HG03571 (cell line): ENCODE data around the gene CHPF.

Experiments used
- ATAC-seq: cut with Tn5 transposase; IDR thresholded peaks from one replicate; pipeline ENCODE4 v1.9.1; 2021; ENCODE audit not compliant: unreplicated experiment

Gene CHPF

GRCh38 chr2:219514836-219515235, 28.8 kb downstream of the CHPF start:
- ATAC-seq: no peak

- ATAC-seq: no peak
These were observed 29.3 kb downstream of the CHPF start, which contains the start of gene ASIC4 for GRCh38 chr2:219514196-219514761. TSS of gene ASIC4 (plus strand) at chr2:219514482. CDS start at chr2:219514725, 243 bp downstream.

DNA sequence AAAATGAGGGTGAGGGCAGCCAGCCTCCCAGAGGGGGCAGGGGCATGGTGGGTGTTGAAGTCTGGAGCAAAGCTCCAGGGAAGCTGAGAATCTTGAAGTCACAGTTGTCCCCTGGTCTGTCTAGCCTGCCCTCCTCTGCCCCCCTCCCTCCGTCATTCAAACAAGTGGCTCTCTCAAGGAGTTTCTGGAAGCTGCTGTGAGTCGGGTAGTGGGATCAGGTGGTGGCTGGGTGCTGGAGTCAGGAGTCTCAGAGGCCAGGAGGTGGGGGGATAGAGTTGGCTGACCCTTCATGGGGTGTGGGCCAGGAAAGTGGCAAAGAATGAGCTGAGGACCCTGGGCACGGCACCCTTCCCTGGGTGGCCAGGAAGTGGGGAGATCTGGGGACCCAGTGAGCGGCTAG, 29.8 kb downstream of the CHPF start:
- no peak for ATAC-seq

- no peak for ATAC-seq
These were observed 30.9 kb downstream of the CHPF start for GRCh38 chr2:219512524-219513216.

DNA sequence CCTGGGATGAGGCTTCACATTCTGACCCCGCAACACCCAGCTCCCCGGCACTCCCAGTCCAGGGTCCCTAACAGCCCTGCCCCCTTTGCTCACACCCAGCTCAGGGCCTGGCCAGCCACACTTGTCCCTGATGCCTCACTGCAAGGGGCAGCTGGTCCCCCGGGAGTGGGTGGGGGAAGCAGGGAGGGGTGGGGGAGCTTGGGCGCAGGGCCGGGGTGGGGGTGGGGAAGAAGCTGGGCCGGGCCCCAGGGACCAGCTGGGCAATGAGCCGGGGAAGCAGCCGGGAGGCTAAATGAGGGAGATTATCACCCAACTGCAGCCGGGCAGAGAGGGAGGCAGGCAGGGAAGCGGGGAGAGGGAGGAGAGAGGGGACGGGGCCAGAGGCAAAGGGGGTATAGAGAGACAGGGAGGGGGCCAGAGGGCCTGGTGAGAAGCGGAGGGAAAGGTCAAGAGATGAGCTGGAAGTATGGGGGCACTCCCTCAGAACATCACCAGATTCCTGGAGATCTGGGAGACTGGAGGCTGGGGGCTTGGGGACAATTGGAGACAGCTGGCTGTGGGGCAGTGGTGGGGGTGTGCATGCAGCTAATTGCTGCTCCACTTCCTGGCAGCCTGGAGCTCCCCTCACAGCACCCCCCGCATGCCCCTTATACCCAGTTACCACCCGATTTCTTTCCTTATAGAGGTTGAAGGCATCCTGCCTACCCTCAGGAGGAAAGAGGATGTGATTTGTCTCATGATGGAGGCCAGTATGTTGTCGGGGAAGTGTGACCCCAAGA, 31.9 kb downstream of the CHPF start:
- ATAC-seq: no peak

DNA sequence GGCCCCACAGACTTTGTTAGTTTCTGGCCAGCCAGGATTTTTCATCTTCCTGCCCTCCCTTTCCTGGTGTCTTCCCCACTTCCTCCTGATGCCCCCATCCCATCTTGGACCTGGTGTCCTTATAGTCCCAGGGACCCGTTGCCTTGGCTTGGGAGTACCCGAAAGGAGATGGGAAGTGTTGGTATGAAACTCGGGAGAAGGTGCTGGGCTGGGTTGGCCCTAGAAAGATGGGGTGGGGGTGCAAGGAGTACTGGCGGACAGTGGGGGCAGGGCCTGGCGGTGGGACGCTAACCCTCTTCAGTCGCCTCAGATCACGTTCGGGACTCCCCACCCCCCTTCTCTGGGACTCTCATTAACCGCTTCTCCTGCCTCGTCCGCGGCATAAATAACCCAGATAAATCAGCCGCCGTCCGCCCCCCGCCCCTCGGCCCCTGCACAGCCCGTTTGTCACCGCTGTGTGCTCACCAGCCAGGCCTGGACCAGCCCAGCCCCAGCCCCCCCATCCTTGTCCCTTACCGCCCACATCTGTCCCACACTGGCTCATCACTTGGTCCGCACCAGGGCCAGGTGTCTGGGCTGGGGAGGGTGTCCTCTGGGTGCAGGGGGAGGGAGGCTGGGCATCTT, 33.0 kb downstream of the CHPF start:
- no peak for ATAC-seq

GRCh38 chr2:219509780-219510511, 33.7 kb downstream of the CHPF start:
- peak; percentile 63 for ATAC-seq

DNA sequence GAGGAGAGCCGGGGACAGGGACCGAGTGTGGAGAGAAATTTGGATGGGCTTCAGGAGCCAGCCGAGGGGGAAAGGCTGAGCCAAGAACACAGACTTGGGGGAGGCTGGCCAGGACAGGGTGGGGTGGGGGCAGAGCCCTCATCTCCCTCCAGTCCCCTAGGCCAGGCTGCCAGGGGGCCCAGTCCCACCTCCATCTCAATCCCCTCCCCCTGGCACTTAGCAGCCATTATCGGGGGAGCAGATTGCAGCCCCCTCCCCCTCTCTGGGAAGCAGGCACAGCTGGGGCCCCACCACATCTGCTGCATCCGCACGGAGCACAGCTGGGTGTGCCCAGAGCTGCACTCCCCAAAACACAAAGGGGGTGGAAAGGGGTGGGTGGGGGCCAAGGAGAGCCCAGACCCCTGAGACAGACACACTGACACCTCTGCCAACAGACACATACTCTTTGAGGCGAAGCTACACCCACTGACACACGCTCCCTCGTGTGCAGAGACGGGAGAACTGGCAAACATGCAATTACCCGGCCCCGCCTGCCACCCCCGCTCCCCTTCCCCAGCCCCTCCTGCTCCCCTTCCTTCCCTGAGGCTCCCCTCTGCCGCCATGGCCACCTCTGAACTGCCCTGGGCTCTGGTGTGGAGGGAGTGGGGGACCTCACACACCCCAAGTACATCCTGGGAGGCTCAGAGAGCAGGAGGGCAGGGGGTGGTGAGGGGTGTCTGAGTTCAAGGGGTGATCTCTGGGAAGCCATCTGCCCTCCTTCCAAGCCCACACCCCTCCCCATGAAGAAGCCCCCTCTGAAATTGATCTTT, 34.4 kb downstream of the CHPF start:
- ATAC-seq: no peak

GRCh38 chr2:219508444-219508734, 35.2 kb downstream of the CHPF start:
- ATAC-seq: no peak

- ATAC-seq: no peak
These were observed 35.8 kb downstream of the CHPF start for GRCh38 chr2:219507581-219508443.

GRCh38 chr2:219506802-219507526, 36.6 kb downstream of the CHPF start:
- ATAC-seq: no peak

- ATAC-seq: no peak
These were observed 37.3 kb downstream of the CHPF start for GRCh38 chr2:219506153-219506801.

DNA sequence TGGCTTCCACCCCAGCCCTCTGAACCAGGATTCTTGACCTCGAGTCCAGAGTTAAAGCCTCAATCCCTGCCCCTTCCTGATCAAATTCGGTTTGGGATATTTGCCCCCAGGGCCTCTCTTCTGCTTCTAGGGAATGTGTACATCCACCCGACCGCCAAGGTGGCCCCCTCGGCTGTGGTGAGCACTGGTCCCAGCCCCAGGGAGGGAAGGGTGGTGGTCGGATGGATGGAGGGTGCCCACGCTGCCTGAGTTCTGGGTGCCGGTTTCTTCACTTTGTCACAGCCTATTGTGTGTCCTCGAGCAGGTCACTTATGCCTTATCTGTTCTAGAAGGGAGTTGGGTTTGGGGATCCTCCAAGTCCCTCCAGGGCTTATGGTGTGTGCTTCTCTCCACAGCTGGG, 38.0 kb downstream of the CHPF start:
- no peak for ATAC-seq

DNA sequence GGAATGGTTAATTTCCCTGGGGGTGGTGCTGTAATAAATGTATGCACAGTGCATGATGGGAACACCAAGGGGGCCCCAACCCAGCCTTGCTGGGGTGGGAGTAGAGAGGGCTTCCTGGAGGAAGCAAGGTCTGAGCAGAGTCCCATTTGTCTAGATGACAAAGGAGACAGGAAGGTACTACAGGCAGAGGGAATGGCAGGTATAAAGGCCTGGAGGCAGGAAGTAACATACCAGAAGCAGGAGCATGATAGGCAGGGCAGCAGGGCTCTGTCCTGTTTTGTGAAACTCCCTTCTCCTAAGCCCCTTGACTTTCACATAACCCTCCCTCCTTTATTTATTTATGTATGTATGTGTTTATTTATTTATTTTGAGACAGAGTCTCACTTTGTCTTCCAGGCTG, 41.0 kb downstream of the CHPF start:
- ATAC-seq: no peak

DNA sequence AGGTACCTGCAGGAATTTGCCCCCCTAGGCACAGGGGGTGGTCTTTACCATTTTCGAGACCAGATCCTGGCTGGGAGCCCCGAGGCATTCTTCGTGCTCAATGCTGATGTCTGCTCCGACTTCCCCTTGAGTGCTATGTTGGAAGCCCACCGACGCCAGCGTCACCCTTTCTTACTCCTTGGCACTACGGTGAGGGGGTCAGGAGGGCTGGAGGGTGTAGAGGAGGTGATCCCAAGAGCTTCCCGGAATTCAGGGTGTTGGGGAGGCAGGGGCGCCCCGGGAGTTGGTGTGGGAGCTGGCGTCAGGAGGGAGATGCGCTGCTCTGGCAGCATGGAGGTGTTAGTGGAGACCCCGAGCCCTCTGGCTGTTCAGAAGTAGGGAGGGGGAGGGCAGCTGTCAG, 41.8 kb downstream of the CHPF start:
- no peak for ATAC-seq

GRCh38 chr2:219500135-219500534, 43.5 kb downstream of the CHPF start:
- ATAC-seq: no peak

GRCh38 chr2:219499555-219499954, 44.1 kb downstream of the CHPF start:
- ATAC-seq: no peak

DNA sequence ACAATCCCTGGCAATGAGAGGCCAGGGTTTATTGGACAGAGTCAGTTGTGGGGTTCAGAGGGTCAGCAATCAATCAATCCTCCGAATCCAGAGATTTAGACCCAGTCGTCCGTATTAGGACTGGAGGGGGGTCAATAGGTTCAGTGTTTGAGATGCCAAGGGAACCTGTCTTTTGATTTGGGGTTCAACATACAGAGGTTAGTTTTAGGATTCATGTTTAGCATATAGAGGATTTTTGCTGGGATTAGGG, 44.6 kb downstream of the CHPF start:
- ATAC-seq: no peak
